ENCODE data around the gene CTSW. TPM values are rescaled to one million over a fixed set of nuclear protein-coding genes. Genes with fewer than 3 reads are reported as not detected.

CTSW gene
- total RNA-seq, 1 donor from 2014 or later, result not detected

- Mint-ChIP-seq H3K27ac (peak overlapping the region; percentile 64), H3K9me3 (ENCODE audit: low read depth) (no peaks in the 10 kb centered on the region), H3K36me3 (ENCODE audit: insufficient read depth) (peaks cover 21% of the 10 kb centered on the region), H3K27me3 (no peaks in the 10 kb centered on the region), H3K4me3 (ENCODE audit: low read depth) (no peak overlapping the region), H3K4me1 (ENCODE audit: low read depth) (peaks cover 1% of the 10 kb centered on the region)
- no peak for TF ChIP-seq CTCF (IDR thresholded peaks at IDR 0.05; ENCODE audit: unreplicated experiment)
- no peak for DNase-seq (ENCODE audit: low spot score, unreplicated experiment)
Measured at GRCh38 chr11:65850217-65851082, 29.2 kb upstream of the CTSW start.

GRCh38 chr11:65851083-65851579 lies 28.5 kb upstream of the CTSW start:
- H3K27ac Mint-ChIP-seq, result no peak overlapping the region
- no peaks in the 10 kb centered on the region for H3K9me3 Mint-ChIP-seq (ENCODE audit: low read depth)
- TF ChIP-seq CTCF (IDR thresholded peaks at IDR 0.05; ENCODE audit: unreplicated experiment), result peak; percentile 42
- H3K36me3 Mint-ChIP-seq (ENCODE audit: insufficient read depth), result peaks cover 23% of the 10 kb centered on the region
- peaks cover 5% of the 10 kb centered on the region for H3K4me1 Mint-ChIP-seq (ENCODE audit: low read depth)
- DNase-seq (ENCODE audit: low spot score, unreplicated experiment), result no peak
- no peaks in the 10 kb centered on the region for H3K27me3 Mint-ChIP-seq
- no peak overlapping the region for H3K4me3 Mint-ChIP-seq (ENCODE audit: low read depth)

- no peak for DNase-seq (ENCODE audit: low spot score, unreplicated experiment)
- Mint-ChIP-seq H3K9me3 (ENCODE audit: low read depth) (no peaks in the 10 kb centered on the region), H3K27me3 (no peaks in the 10 kb centered on the region), H3K4me3 (ENCODE audit: low read depth) (no peak overlapping the region), H3K4me1 (ENCODE audit: low read depth) (peaks cover 12% of the 10 kb centered on the region), H3K27ac (peak overlapping the region; percentile 67), H3K36me3 (ENCODE audit: insufficient read depth) (peaks cover 31% of the 10 kb centered on the region)
- no peak for TF ChIP-seq CTCF (IDR thresholded peaks at IDR 0.05; ENCODE audit: unreplicated experiment)
Measured at GRCh38 chr11:65851811-65852507, 27.7 kb upstream of the CTSW start.

GRCh38 chr11:65852508-65853245 lies 27.0 kb upstream of the CTSW start:
- no peak overlapping the region for H3K27ac Mint-ChIP-seq
- H3K36me3 Mint-ChIP-seq (ENCODE audit: insufficient read depth), result peaks cover 31% of the 10 kb centered on the region
- no peak overlapping the region for H3K4me3 Mint-ChIP-seq (ENCODE audit: low read depth)
- TF ChIP-seq CTCF (IDR thresholded peaks at IDR 0.05; ENCODE audit: unreplicated experiment), result no peak
- no peaks in the 10 kb centered on the region for H3K27me3 Mint-ChIP-seq
- H3K4me1 Mint-ChIP-seq (ENCODE audit: low read depth), result peaks cover 12% of the 10 kb centered on the region
- H3K9me3 Mint-ChIP-seq (ENCODE audit: low read depth), result no peaks in the 10 kb centered on the region
- DNase-seq (ENCODE audit: low spot score, unreplicated experiment), result no peak
